Subcutaneous adipose tissue (tissue), 4 donors: ENCODE results near the gene TTLL11. TPM values are rescaled to one million over a fixed set of nuclear protein-coding genes. Genes with fewer than 3 reads are reported as not detected.

Experiments used
- total RNA-seq, 4 donors: library from RNA; depleted of rRNA; stranded (reverse); fragments of >200 nt; gene quantifications; one replicate each; pipeline ENCODE4 v1.1.0, GENCODE V29; 2016
- TF ChIP-seq, protein P1 (sequence below): fragments of 450-650 bp; IDR thresholded peaks from one replicate; pipeline ENCODE4 v1.5.1; 2016; ENCODE audit warnings: low read depth, mild to moderate bottlenecking, control low read depth, antibody characterized with exemption, moderate library complexity

Gene TTLL11
- total RNA-seq, 4 donors from 2014 or later, result 4.4 to 8.7 (median 6.4) TPM

DNA sequence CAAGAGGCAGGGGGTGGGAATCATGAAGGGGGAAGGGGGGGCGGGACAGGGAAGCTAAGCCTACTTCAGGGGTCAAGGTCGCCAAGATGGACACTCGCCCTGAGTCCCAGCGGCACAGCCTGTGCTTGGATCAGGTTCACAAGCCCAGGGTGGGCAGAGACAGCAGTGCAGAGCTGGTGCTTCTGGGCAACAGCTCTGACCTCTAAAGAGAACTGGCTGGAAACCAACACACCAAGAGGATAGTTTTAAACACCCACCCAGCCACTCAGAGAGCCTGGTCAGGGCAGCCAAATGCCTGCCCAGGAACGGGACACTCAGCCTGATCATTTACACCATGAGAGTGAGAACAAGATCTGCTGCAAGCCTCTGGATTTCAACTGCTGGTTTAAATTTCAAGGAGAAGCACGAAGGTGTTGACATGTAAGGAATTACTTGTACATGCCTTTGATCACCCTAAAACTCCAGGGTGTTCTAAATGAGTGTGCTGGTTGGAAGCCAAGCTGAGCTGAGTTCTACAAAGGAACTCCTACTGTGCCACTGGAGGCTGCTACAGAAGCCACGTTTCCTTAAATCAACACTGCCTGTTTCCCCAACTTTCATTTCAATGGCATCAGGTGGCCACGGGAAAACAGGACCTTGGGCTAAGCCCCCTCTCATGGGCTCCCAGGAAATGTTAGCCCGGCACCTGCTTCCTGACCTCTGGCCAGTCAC lies 91.5 kb downstream of the TTLL11 start:
- TF ChIP-seq, protein P1, sequence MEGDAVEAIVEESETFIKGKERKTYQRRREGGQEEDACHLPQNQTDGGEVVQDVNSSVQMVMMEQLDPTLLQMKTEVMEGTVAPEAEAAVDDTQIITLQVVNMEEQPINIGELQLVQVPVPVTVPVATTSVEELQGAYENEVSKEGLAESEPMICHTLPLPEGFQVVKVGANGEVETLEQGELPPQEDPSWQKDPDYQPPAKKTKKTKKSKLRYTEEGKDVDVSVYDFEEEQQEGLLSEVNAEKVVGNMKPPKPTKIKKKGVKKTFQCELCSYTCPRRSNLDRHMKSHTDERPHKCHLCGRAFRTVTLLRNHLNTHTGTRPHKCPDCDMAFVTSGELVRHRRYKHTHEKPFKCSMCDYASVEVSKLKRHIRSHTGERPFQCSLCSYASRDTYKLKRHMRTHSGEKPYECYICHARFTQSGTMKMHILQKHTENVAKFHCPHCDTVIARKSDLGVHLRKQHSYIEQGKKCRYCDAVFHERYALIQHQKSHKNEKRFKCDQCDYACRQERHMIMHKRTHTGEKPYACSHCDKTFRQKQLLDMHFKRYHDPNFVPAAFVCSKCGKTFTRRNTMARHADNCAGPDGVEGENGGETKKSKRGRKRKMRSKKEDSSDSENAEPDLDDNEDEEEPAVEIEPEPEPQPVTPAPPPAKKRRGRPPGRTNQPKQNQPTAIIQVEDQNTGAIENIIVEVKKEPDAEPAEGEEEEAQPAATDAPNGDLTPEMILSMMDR, result no peak

DNA sequence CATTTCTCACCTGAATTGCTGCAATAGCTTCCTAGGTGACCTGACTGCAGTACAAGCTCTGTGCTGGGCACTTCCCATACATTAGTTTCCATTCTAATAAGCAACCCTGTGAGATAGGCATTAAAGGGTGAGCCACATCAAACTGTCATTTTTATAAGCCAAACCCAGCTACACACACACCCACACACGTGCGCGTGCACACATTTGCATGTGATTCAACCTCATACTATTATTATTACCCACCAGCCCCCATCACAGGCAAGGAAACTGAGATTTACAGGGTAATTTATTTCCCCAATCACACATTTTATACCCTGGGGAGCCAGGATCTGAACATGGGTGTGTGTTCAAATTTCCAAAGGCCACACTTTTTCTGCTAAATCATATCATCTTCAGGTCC lies 93.6 kb downstream of the TTLL11 start:
- TF ChIP-seq, protein P1, result no peak

DNA sequence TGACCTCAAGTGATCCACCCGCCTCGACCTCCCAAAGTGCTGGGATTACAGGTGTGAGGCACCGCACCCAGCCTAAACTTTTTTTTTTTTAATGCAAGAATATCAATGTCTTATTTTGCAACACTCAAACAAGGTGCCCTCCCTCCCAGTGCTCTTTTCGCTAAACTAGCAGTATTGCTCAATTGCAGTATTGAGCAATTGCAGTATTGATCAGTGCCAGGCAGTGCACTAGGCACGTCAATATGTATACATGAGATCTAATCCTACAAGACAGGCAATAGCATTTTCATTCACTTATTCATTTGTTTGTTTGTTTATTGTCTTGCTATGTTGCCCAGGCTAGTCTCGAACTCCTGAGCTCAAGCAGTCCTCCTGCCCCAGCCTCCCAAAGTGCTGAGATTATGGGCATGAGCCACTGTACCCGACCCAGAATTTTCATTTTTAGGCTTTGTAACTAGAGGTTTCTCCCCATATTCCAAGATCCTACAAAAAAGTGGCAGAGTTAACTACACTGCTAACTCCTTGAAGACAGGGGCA lies 94.5 kb downstream of the TTLL11 start:
- TF ChIP-seq, protein P1, result no peak

DNA sequence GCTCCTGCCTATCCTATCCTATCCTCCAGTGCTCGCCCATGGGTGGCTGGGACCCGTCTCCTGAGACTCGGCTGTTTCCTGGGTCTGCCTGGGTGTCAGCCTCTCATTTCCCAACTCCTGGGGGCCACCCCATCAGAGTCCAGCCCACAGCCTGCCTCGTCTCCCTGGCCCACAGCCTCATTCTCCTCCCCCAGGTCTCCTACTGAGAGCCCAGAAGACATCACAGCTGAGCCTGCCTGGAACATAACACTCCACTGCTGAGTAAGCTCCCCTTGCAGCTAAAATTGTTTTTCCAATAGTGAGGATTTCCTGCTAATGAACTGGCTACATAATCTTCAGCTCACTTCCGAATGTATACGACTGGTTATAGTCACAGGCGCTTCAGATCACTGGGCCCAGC lies 95.3 kb downstream of the TTLL11 start:
- TF ChIP-seq, protein P1, result no peak

DNA sequence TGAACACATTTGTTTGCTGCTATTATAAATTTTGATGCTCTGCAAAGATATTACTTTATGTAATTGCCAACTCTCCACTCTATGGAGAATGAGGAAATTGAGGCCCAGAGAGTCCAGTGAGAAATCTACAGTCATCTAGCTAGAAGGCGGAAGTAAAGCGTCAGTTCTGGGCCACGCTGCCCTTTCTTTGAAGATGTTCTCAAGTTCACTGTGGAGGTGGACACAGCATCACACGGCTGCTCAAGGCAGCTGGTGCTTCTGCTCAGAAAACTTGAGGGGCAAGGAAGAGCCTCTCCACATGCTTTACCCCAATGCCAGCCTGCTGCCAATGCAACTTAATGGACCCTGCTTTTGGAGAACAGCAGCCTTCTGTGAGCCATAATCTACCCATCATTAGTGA lies 96.3 kb downstream of the TTLL11 start:
- TF ChIP-seq, protein P1, result no peak

DNA sequence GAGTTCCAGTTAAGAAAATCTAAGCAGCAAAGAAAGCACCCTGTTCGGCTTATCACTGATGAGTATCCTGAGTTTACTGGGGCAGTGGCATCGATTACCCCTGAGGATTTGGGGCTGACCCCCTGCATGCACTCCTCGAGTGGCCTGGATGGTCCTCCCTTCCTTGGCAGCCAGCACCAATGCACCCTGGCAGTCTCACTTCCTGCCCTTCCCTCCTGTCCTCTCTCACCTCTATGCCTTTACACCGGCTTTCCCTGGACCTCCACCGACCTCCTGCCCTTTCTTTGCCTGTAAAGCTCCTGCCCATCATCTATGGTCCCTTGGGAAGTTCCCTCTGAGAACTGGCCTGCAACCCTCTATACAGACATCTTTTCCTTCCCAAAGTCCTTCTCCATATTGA lies 97.1 kb downstream of the TTLL11 start:
- TF ChIP-seq, protein P1, result no peak

DNA sequence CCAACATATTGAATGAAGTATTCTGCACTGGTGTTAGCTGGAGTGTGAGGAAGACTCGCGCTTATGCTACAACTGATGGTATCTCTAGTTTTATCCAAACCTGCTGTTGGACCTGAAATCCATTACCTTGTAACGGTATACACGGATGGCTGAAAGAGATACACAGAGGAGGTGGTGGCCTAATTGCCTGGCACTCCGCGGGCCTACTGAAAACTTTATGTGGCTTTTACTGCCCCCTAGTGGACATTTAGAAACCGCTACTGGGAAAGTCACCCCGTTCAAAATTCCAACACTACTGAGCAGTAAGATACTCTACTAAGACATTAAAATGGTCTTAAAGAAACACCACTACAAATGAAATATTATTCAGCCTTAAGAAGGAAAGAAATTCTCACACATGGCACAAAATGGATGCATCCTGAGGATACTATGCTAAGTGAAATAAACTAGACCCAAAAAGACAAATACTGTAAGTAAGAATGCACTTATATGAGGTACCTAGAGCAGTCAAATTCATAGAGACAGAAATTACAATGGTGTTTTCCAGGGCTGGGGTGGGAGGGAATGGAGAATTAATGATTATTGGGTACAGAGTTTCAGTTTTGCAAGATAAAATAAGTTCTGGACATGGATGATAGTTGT lies 100.4 kb downstream of the TTLL11 start:
- TF ChIP-seq, protein P1, result no peak
